ENCODE data around the gene DHRS4.

Gene DHRS4

GRCh38 chr14:23953464-23954278, at the start of gene DHRS4:
Gene DHRS4 (plus strand): TSS chr14:23953770. CDS start chr14:23953789, 19 bp downstream.
- Histone ChIP-seq H3K9ac (ENCODE audit: low read depth in 1 of 2, low read length in 2 of 2) (peak within 1 kb of the TSS; percentile 87 to 90), H3K4me1 (ENCODE audit: control insufficient read depth in 2 of 2, insufficient read depth in 2 of 2, low read length in 2 of 2) (peaks cover 9 to 17% of the 10 kb centered on the region in 2 donors), H3K4me3 (ENCODE audit: low read length in 2 of 2) (peak within 1 kb of the TSS; percentile 89 to 99), H3K27ac (ENCODE audit: low read depth in 2 of 2, low read length in 2 of 2) (peak within 1 kb of the TSS; percentile 70 to 92), H3K36me3 (ENCODE audit: control insufficient read depth in 2 of 2, insufficient read depth in 2 of 2, low read length in 2 of 2) (peaks cover 0 to 3% of the 10 kb centered on the region in 2 donors), H3K9me3 (ENCODE audit: control insufficient read depth in 2 of 2, low read length in 2 of 2) (no peaks in the 10 kb centered on the region), H3K27me3 (ENCODE audit: control insufficient read depth in 2 of 2, insufficient read depth in 2 of 2, low read length in 2 of 2) (no peaks in the 10 kb centered on the region)

GRCh38 chr14:23910101-23910875, 43.3 kb upstream of the DHRS4 start:
- Histone ChIP-seq H3K9ac (ENCODE audit: low read depth in 1 of 2, low read length in 2 of 2) (no peak overlapping the region), H3K36me3 (ENCODE audit: control insufficient read depth in 2 of 2, insufficient read depth in 2 of 2, low read length in 2 of 2) (no peaks in the 10 kb centered on the region), H3K27me3 (ENCODE audit: control insufficient read depth in 2 of 2, insufficient read depth in 2 of 2, low read length in 2 of 2) (no peaks in the 10 kb centered on the region), H3K9me3 (ENCODE audit: control insufficient read depth in 2 of 2, low read length in 2 of 2) (no peaks in the 10 kb centered on the region), H3K4me1 (ENCODE audit: control insufficient read depth in 2 of 2, insufficient read depth in 2 of 2, low read length in 2 of 2) (no peaks in the 10 kb centered on the region), H3K27ac (ENCODE audit: low read depth in 2 of 2, low read length in 2 of 2) (no peak overlapping the region), H3K4me3 (ENCODE audit: low read length in 2 of 2) (no peak overlapping the region)

- no peaks in the 10 kb centered on the region for H3K9me3 ChIP-seq (ENCODE audit: control insufficient read depth in 2 of 2, low read length in 2 of 2)
- no peak overlapping the region for H3K4me3 ChIP-seq (ENCODE audit: low read length in 2 of 2)
- no peaks in the 10 kb centered on the region for H3K36me3 ChIP-seq (ENCODE audit: control insufficient read depth in 2 of 2, insufficient read depth in 2 of 2, low read length in 2 of 2)
- no peaks in the 10 kb centered on the region for H3K4me1 ChIP-seq (ENCODE audit: control insufficient read depth in 2 of 2, insufficient read depth in 2 of 2, low read length in 2 of 2)
- H3K9ac ChIP-seq (ENCODE audit: low read depth in 1 of 2, low read length in 2 of 2): no peak overlapping the region
- no peaks in the 10 kb centered on the region for H3K27me3 ChIP-seq (ENCODE audit: control insufficient read depth in 2 of 2, insufficient read depth in 2 of 2, low read length in 2 of 2)
- H3K27ac ChIP-seq (ENCODE audit: low read depth in 2 of 2, low read length in 2 of 2): no peak overlapping the region
Observed at GRCh38 chr14:23910876-23911210, 42.7 kb upstream of the DHRS4 start.

- no peak overlapping the region for H3K4me3 ChIP-seq (ENCODE audit: low read length in 2 of 2)
- no peaks in the 10 kb centered on the region for H3K36me3 ChIP-seq (ENCODE audit: control insufficient read depth in 2 of 2, insufficient read depth in 2 of 2, low read length in 2 of 2)
- no peaks in the 10 kb centered on the region for H3K4me1 ChIP-seq (ENCODE audit: control insufficient read depth in 2 of 2, insufficient read depth in 2 of 2, low read length in 2 of 2)
- H3K9me3 ChIP-seq (ENCODE audit: control insufficient read depth in 2 of 2, low read length in 2 of 2): no peaks in the 10 kb centered on the region
- H3K27ac ChIP-seq (ENCODE audit: low read depth in 2 of 2, low read length in 2 of 2): no peak overlapping the region
- H3K9ac ChIP-seq (ENCODE audit: low read depth in 1 of 2, low read length in 2 of 2): no peak overlapping the region
- H3K27me3 ChIP-seq (ENCODE audit: control insufficient read depth in 2 of 2, insufficient read depth in 2 of 2, low read length in 2 of 2): no peaks in the 10 kb centered on the region
Observed at GRCh38 chr14:23915559-23915958, 38.0 kb upstream of the DHRS4 start.

GRCh38 chr14:23916004-23916403, 37.6 kb upstream of the DHRS4 start:
- Histone ChIP-seq H3K9me3 (ENCODE audit: control insufficient read depth in 2 of 2, low read length in 2 of 2) (no peaks in the 10 kb centered on the region), H3K36me3 (ENCODE audit: control insufficient read depth in 2 of 2, insufficient read depth in 2 of 2, low read length in 2 of 2) (no peaks in the 10 kb centered on the region), H3K9ac (ENCODE audit: low read depth in 1 of 2, low read length in 2 of 2) (no peak overlapping the region), H3K4me3 (ENCODE audit: low read length in 2 of 2) (no peak overlapping the region), H3K4me1 (ENCODE audit: control insufficient read depth in 2 of 2, insufficient read depth in 2 of 2, low read length in 2 of 2) (no peaks in the 10 kb centered on the region), H3K27ac (ENCODE audit: low read depth in 2 of 2, low read length in 2 of 2) (no peak overlapping the region), H3K27me3 (ENCODE audit: control insufficient read depth in 2 of 2, insufficient read depth in 2 of 2, low read length in 2 of 2) (no peaks in the 10 kb centered on the region)

- Histone ChIP-seq H3K4me1 (ENCODE audit: control insufficient read depth in 2 of 2, insufficient read depth in 2 of 2, low read length in 2 of 2) (no peaks in the 10 kb centered on the region), H3K9me3 (ENCODE audit: control insufficient read depth in 2 of 2, low read length in 2 of 2) (no peaks in the 10 kb centered on the region), H3K27me3 (ENCODE audit: control insufficient read depth in 2 of 2, insufficient read depth in 2 of 2, low read length in 2 of 2) (no peaks in the 10 kb centered on the region), H3K27ac (ENCODE audit: low read depth in 2 of 2, low read length in 2 of 2) (no peak overlapping the region), H3K4me3 (ENCODE audit: low read length in 2 of 2) (no peak overlapping the region), H3K36me3 (ENCODE audit: control insufficient read depth in 2 of 2, insufficient read depth in 2 of 2, low read length in 2 of 2) (no peaks in the 10 kb centered on the region), H3K9ac (ENCODE audit: low read depth in 1 of 2, low read length in 2 of 2) (no peak overlapping the region)
Observed at GRCh38 chr14:23916446-23916845, 37.1 kb upstream of the DHRS4 start.

- Histone ChIP-seq H3K27ac (ENCODE audit: low read depth in 2 of 2, low read length in 2 of 2) (no peak overlapping the region), H3K9ac (ENCODE audit: low read depth in 1 of 2, low read length in 2 of 2) (no peak overlapping the region), H3K27me3 (ENCODE audit: control insufficient read depth in 2 of 2, insufficient read depth in 2 of 2, low read length in 2 of 2) (no peaks in the 10 kb centered on the region), H3K4me3 (ENCODE audit: low read length in 2 of 2) (no peak overlapping the region), H3K36me3 (ENCODE audit: control insufficient read depth in 2 of 2, insufficient read depth in 2 of 2, low read length in 2 of 2) (no peaks in the 10 kb centered on the region), H3K4me1 (ENCODE audit: control insufficient read depth in 2 of 2, insufficient read depth in 2 of 2, low read length in 2 of 2) (no peaks in the 10 kb centered on the region), H3K9me3 (ENCODE audit: control insufficient read depth in 2 of 2, low read length in 2 of 2) (no peaks in the 10 kb centered on the region)
Observed at GRCh38 chr14:23922545-23922944, 31.0 kb upstream of the DHRS4 start.

GRCh38 chr14:23925523-23926075, 28.0 kb upstream of the DHRS4 start:
- Histone ChIP-seq H3K9me3 (ENCODE audit: control insufficient read depth in 2 of 2, low read length in 2 of 2) (no peaks in the 10 kb centered on the region), H3K4me3 (ENCODE audit: low read length in 2 of 2) (no peak overlapping the region), H3K9ac (ENCODE audit: low read depth in 1 of 2, low read length in 2 of 2) (no peak overlapping the region), H3K27me3 (ENCODE audit: control insufficient read depth in 2 of 2, insufficient read depth in 2 of 2, low read length in 2 of 2) (no peaks in the 10 kb centered on the region), H3K27ac (ENCODE audit: low read depth in 2 of 2, low read length in 2 of 2) (no peak overlapping the region), H3K36me3 (ENCODE audit: control insufficient read depth in 2 of 2, insufficient read depth in 2 of 2, low read length in 2 of 2) (no peaks in the 10 kb centered on the region), H3K4me1 (ENCODE audit: control insufficient read depth in 2 of 2, insufficient read depth in 2 of 2, low read length in 2 of 2) (no peaks in the 10 kb centered on the region)

- no peaks in the 10 kb centered on the region for H3K36me3 ChIP-seq (ENCODE audit: control insufficient read depth in 2 of 2, insufficient read depth in 2 of 2, low read length in 2 of 2)
- H3K4me3 ChIP-seq (ENCODE audit: low read length in 2 of 2): no peak overlapping the region
- H3K9me3 ChIP-seq (ENCODE audit: control insufficient read depth in 2 of 2, low read length in 2 of 2): no peaks in the 10 kb centered on the region
- H3K27me3 ChIP-seq (ENCODE audit: control insufficient read depth in 2 of 2, insufficient read depth in 2 of 2, low read length in 2 of 2): no peaks in the 10 kb centered on the region
- no peak overlapping the region for H3K9ac ChIP-seq (ENCODE audit: low read depth in 1 of 2, low read length in 2 of 2)
- H3K27ac ChIP-seq (ENCODE audit: low read depth in 2 of 2, low read length in 2 of 2): no peak overlapping the region
- H3K4me1 ChIP-seq (ENCODE audit: control insufficient read depth in 2 of 2, insufficient read depth in 2 of 2, low read length in 2 of 2): no peaks in the 10 kb centered on the region
Observed at GRCh38 chr14:23926543-23926942, 27.0 kb upstream of the DHRS4 start.

- no peaks in the 10 kb centered on the region for H3K9me3 ChIP-seq (ENCODE audit: control insufficient read depth in 2 of 2, low read length in 2 of 2)
- no peaks in the 10 kb centered on the region for H3K4me1 ChIP-seq (ENCODE audit: control insufficient read depth in 2 of 2, insufficient read depth in 2 of 2, low read length in 2 of 2)
- H3K27me3 ChIP-seq (ENCODE audit: control insufficient read depth in 2 of 2, insufficient read depth in 2 of 2, low read length in 2 of 2): no peaks in the 10 kb centered on the region
- no peak overlapping the region for H3K4me3 ChIP-seq (ENCODE audit: low read length in 2 of 2)
- H3K36me3 ChIP-seq (ENCODE audit: control insufficient read depth in 2 of 2, insufficient read depth in 2 of 2, low read length in 2 of 2): no peaks in the 10 kb centered on the region
- H3K27ac ChIP-seq (ENCODE audit: low read depth in 2 of 2, low read length in 2 of 2): no peak overlapping the region
- H3K9ac ChIP-seq (ENCODE audit: low read depth in 1 of 2, low read length in 2 of 2): no peak overlapping the region
Observed at GRCh38 chr14:23929136-23929535, 24.4 kb upstream of the DHRS4 start.
